ENCODE measurements around the gene HIPK4.

Gene HIPK4

DNA sequence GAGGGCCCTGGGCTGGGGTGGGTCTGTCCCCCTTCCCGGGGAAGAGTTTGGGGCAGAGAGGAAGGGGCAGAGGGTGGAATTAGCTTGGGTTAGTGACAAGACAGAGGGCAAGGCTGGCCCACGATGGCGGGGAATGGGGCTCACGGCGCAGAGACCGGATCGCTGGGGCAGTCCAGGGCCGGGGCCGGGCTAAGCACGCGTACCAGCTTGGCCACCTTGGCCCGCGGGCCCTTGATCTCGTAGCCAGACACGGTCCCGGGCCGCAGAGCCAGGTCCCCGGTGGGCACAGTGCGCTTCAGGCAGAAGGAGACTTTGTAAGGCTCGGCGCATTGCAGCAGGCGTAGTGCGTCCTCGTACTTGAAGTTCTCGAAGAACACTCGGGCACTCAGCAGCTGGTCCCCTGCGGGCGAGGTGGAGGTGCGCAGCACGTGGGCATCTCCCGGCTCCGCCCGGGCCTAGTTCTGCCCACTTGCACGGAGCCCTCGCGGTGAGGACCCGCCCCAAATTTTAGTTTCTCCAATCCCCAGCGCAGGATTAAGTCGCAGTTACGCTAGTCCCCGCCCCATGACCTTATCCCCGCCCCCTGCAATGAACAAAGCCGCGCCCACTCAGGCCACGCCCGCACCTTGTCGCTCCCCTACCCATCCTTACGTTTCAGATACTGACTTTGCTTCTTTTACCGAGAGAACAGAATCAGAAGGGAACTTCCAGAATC is 8.6 kb upstream of the HIPK4 start:
- in situ Hi-C loops (cut with MboI; ENCODE audit: low sequenced_read_pairs, unreplicated experiment), result no loop called here
- DNase-seq (ENCODE audit: low spot score), result peak; percentile 62

DNA sequence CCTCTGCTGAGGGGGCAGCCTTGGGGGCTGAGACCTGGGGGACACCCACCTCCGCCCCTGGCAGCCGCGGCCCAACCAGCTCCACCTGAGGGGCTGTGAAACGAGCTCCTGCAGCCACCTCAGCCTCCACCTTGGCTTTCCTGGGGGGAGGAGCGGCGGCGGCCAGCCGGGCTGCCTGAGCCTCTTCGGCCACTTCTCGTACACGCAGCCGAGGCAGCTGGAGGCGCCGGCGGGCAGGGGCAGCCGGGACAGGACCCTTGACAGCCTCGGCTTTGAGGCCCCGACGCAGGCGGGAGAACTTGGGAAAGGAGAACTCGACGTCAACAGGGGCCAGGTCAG is 7.6 kb upstream of the HIPK4 start:
- DNase-seq (ENCODE audit: low spot score), result no peak
- TF ChIP-seq, protein P1, sequence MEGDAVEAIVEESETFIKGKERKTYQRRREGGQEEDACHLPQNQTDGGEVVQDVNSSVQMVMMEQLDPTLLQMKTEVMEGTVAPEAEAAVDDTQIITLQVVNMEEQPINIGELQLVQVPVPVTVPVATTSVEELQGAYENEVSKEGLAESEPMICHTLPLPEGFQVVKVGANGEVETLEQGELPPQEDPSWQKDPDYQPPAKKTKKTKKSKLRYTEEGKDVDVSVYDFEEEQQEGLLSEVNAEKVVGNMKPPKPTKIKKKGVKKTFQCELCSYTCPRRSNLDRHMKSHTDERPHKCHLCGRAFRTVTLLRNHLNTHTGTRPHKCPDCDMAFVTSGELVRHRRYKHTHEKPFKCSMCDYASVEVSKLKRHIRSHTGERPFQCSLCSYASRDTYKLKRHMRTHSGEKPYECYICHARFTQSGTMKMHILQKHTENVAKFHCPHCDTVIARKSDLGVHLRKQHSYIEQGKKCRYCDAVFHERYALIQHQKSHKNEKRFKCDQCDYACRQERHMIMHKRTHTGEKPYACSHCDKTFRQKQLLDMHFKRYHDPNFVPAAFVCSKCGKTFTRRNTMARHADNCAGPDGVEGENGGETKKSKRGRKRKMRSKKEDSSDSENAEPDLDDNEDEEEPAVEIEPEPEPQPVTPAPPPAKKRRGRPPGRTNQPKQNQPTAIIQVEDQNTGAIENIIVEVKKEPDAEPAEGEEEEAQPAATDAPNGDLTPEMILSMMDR (IDR thresholded peaks at IDR 0.05; ENCODE audit: borderline replicate concordance, control extremely low read depth, extremely low read depth, insufficient read depth, missing control alignments), result no peak
- in situ Hi-C loops (cut with MboI; ENCODE audit: low sequenced_read_pairs, unreplicated experiment), result no loop called here

More for the DNA sequence above, 8.6 kb upstream of the HIPK4 start:
- TF ChIP-seq, protein P1 (IDR thresholded peaks at IDR 0.05; ENCODE audit: borderline replicate concordance, control extremely low read depth, extremely low read depth, insufficient read depth, missing control alignments), result no peak

DNA sequence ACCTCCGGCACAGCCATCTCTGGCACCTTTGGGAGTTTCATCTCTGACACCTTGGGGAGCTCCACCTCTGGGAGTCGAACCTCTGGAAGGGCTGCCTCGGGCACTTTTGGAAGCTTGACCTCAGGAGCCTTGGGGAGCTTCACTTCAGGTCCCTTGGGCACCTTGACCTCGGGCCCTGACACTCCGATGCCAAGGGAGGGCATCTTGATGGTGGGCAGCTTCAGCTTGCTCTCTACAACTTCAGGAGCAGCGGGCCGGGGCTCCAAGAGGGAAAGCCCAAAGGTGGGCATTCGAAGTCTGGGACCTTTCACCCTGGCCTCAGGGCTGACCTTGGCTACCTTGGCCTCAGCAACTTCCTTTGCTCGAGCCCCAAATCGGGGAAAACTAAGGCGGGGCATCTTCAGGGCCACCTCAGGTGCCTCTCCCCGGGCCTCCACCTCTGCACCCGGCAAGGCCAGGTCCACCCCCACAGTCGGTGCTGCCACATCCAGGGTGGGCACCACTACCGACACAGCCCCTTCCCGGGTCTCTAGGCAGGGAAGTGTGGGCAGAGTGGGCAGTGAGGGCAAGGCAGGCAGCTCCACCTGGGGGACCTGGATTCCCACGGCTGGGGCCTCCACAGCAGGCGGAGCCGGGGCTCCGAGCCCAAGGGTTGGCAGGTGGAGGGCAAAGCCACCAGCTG is 7.0 kb upstream of the HIPK4 start:
- in situ Hi-C loops (cut with MboI; ENCODE audit: low sequenced_read_pairs, unreplicated experiment), result no loop called here
- DNase-seq (ENCODE audit: low spot score), result no peak
- TF ChIP-seq, protein P1 (IDR thresholded peaks at IDR 0.05; ENCODE audit: borderline replicate concordance, control extremely low read depth, extremely low read depth, insufficient read depth, missing control alignments), result no peak

DNA sequence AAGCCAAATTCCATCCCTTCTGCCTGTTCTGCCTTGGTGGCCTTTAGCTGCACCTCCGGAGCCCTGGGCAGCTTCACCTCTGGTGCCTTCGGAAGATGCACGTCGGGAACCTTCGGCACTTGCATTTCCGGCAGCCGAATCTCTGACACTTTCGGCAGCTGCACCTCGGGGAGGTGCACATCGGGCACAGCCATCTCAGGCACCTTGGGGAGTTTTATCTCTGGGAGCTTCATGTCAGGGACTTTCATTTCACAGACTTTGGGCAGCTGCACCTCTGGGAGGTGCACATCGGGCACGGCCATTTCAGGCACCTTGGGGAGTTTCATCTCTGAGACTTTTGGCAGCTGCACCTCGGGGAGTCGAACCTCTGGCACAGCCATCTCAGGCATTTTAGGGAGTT is 6.0 kb upstream of the HIPK4 start:
- DNase-seq (ENCODE audit: low spot score), result no peak
- in situ Hi-C loops (cut with MboI; ENCODE audit: low sequenced_read_pairs, unreplicated experiment), result no loop called here
- TF ChIP-seq, protein P1 (IDR thresholded peaks at IDR 0.05; ENCODE audit: borderline replicate concordance, control extremely low read depth, extremely low read depth, insufficient read depth, missing control alignments), result no peak

DNA sequence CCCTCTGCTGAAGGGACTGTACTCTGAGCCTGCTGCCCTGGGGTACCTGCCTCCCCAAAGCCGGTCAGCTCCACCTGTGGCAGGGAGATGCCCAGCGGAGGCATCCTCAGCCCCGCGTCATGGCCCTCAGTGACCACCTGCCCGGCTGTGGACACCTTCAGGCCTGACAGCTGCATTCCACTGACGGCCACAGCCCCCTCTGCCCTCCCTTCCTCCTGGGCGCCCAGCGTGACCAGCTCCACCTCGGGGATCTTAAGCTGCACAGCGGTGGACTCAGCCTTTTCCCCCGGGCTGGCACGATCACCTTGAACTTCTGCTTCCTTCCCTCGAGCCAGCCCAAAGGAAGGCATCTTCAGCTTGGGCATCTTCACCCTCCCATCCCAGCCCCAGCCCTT is 4.8 kb upstream of the HIPK4 start:
- TF ChIP-seq, protein P1 (IDR thresholded peaks at IDR 0.05; ENCODE audit: borderline replicate concordance, control extremely low read depth, extremely low read depth, insufficient read depth, missing control alignments), result no peak
- no peak for DNase-seq (ENCODE audit: low spot score)
- in situ Hi-C loops (cut with MboI; ENCODE audit: low sequenced_read_pairs, unreplicated experiment), result no loop called here

DNA sequence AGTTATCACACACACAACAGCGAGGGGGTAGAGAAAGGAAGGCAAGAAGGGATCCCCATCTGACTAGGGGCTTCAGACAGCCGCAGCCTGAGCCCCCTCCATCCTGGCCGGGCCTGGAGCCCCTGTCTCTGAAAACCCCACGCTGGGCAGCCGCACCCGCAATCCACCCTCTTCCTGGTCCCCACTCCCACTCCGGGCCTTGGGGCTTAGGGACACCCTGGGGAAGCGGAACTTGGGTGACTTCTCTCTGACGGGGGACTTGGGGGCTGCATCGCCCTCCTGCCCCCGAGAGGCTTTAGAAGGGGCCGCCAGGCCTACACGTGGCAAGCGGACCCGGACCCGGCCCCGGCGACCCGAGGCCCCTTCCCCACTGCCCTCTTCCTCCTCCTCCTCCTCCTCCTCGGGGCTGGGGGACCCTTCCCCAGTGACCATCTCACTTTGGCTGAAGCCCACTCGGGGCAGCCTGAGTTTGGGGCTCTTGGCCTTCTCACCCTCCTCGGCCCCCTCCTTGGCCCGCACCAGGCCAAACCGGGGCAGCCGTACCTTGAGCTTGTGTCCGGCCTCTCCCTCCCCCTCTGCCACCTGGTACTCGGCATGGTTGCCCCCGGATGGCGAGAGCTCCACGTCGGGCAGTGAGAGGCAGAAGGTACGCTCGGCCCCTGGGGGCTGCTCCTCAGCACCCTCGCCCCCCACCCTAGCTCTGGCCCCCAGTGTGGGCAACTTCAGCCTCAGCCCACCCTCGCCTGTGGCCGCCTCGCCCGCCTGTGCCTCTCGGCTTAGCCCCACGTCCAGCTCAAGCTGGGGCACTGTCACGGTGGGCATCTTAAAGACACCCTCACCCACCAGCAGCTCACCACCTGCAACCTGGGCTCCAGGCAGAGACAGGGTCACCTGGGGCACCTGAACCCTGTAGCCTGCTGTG is 4.2 kb upstream of the HIPK4 start:
- in situ Hi-C loops (cut with MboI; ENCODE audit: low sequenced_read_pairs, unreplicated experiment), result no loop called here

More for the DNA sequence above, 4.2 kb upstream of the HIPK4 start:
- TF ChIP-seq, protein P1 (IDR thresholded peaks at IDR 0.05; ENCODE audit: borderline replicate concordance, control extremely low read depth, extremely low read depth, insufficient read depth, missing control alignments), result no peak
- no peak for DNase-seq (ENCODE audit: low spot score)
